Measurements from ENCODE around the gene PFDN6. TPM values are rescaled to one million over a fixed set of nuclear protein-coding genes. Genes with fewer than 3 reads are reported as not detected.
A peak's percentile ranks its signal among the peaks of the same experiment; 100 is the strongest.

The PFDN6 gene
- total and polyA plus RNA-seq, 2 of the 13 experiments (the other 11 are each of a cell fraction or from before 2014, with no cell fraction given) = 75.5 to 87.0 TPM

GRCh38 chr6:33248932-33249731 lies 40.3 kb upstream of the PFDN6 start (continued):
- TF ChIP-seq BRD4 (CRISPR knock-in tag; IDR thresholded peaks at IDR 0.05) = peak; percentile 89
- TF ChIP-seq ZSCAN21 (CRISPR knock-in tag; IDR thresholded peaks at IDR 0.05; ENCODE audit: borderline replicate concordance) = no peak; the same call in 1 of the 2 replicates
- TF ChIP-seq ATRX (CRISPR knock-in tag; IDR thresholded peaks at IDR 0.05; ENCODE audit: borderline replicate concordance) = no peak
- TF ChIP-seq ZNF12 (CRISPR knock-in tag; IDR thresholded peaks at IDR 0.05) = no peak; the same call in 1 of the 2 replicates
- peak; percentile 75; the same call in 1 of the 2 replicates for TF ChIP-seq ZNF224 (CRISPR knock-in tag; IDR thresholded peaks at IDR 0.05)
- TF ChIP-seq AHDC1 (CRISPR knock-in tag; IDR thresholded peaks at IDR 0.05; ENCODE audit: borderline replicate concordance) = no peak; the same call in 1 of the 2 replicates
- no peak for TF ChIP-seq PREB (CRISPR knock-in tag; IDR thresholded peaks at IDR 0.05)
- TF ChIP-seq LRRFIP1 (CRISPR knock-in tag; conservative IDR thresholded peaks at IDR 0.05) = 0 out of 2 replicates have a peak, but pooled peaks have one; percentile 48
- TF ChIP-seq ZNF121 (CRISPR knock-in tag; IDR thresholded peaks at IDR 0.05) = no peak
- TF ChIP-seq TFDP1 (CRISPR knock-in tag; IDR thresholded peaks at IDR 0.05; ENCODE audit: borderline replicate concordance) = peak; percentile 45; the same call in 1 of the 2 replicates
- TF ChIP-seq GLI4 (CRISPR knock-in tag; IDR thresholded peaks at IDR 0.05; ENCODE audit: borderline replicate concordance) = no peak
- no peak for TF ChIP-seq FOXM1 (CRISPR knock-in tag; IDR thresholded peaks at IDR 0.05)
- no peak for TF ChIP-seq ZNF766 (CRISPR knock-in tag; IDR thresholded peaks at IDR 0.05; ENCODE audit: borderline replicate concordance)
- no peak for TF ChIP-seq SKIL (CRISPR knock-in tag; IDR thresholded peaks at IDR 0.05; ENCODE audit: borderline replicate concordance)
